HEK293T (cell line): ENCODE results near the gene DNAJC15.

Experiments used
- ARNT ChIP-seq: fragments of 450-650 bp; IDR thresholded peaks from 2 replicates; pipeline ENCODE4 v1.6.1; 2017; ENCODE audit warnings: mild to moderate bottlenecking
- FOXA1 ChIP-seq: fragments of 450-650 bp; IDR thresholded peaks from 2 replicates; pipeline ENCODE4 v1.6.1; 2016; ENCODE audit warnings: mild to moderate bottlenecking
- FOXK2 ChIP-seq: fragments of 450-650 bp; IDR thresholded peaks from 2 replicates; pipeline ENCODE4 v1.6.1; 2016; ENCODE audit warnings: mild to moderate bottlenecking
- L3MBTL2 ChIP-seq: fragments of 450-650 bp; conservative IDR thresholded peaks from 2 replicates; pipeline ENCODE4 v1.6.1; 2016; ENCODE audit warnings: mild to moderate bottlenecking
- NFRKB ChIP-seq: fragments of 450-650 bp; IDR thresholded peaks from 2 replicates; pipeline ENCODE4 v1.6.1; 2016; ENCODE audit warnings: mild to moderate bottlenecking, moderate library complexity
- SP1 ChIP-seq: fragments of 450-650 bp; IDR thresholded peaks from 2 replicates; pipeline ENCODE4 v1.6.1; 2017
- SUZ12 ChIP-seq: fragments of 450-650 bp; IDR thresholded peaks from 2 replicates; pipeline ENCODE4 v1.6.1; 2016; ENCODE audit warnings: mild to moderate bottlenecking
- ZNF384 ChIP-seq: fragments of 450-650 bp; IDR thresholded peaks from 2 replicates; pipeline ENCODE4 v1.6.1; 2016

DNA sequence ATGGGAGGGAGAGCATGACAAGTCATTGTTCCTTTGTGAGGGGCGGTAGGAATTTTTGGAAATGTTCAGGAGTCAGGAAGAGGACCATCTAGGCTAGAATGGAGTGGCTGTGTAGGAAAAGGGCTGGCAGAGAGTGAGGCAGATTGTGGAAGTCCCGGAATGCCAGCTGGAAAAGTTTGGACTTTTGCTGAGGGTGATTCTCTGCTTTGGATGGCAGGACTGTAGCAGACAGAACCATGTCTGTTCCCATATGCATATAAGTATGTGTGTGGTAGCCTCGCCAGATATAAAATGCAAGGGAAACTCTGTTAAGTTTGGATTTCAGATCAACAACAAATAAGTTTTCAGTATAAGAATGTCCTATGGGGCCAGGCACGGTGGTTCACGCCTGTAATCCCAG, 112.1 kb downstream of the DNAJC15 start:
- no peak for TF ChIP-seq FOXA1
- no peak for TF ChIP-seq L3MBTL2
- TF ChIP-seq FOXK2 = no peak
- no peak for TF ChIP-seq SP1
- TF ChIP-seq NFRKB = no peak
- TF ChIP-seq ARNT = no peak
- TF ChIP-seq SUZ12 = no peak
- no peak for TF ChIP-seq ZNF384
